GM12878 (cell line): Measurements from ENCODE around the gene IRF2. TPM values are rescaled to one million over a fixed set of nuclear protein-coding genes. Genes with fewer than 3 reads are reported as not detected.

Source experiments
- ATAC-seq: fragments of 200-7000 bp; cut with Tn5 transposase; 3 replicates; pipeline ENCODE4 v1.9.1; 2020; ENCODE audit warnings: mild to moderate bottlenecking, moderate library complexity
- BruUV-seq: library from RNA; stranded (reverse); fragments of 400-500 nt; replicated peaks from 2 replicates; lab custom pipeline; 2021; lab: Mats Ljungman, UMichigan
- CTCF ChIA-PET: fragments of 300-600 bp; sonication (Branson Sonifier 250); formaldehyde crosslinking; extraction: SDS; loops from one replicate; lab custom pipeline; 2021; ENCODE audit warnings: inconsistent platforms; lab: Yijun Ruan, JAX
- POLR2A ChIA-PET: fragments of 350-600 bp; formaldehyde crosslinking; extraction: SDS; loops from one replicate; lab custom pipeline; 2021; ENCODE audit warnings: inconsistent platforms; lab: Charles Lee
- RAD21 ChIA-PET: fragments of 300-600 bp; sonication (Branson Sonifier 250); formaldehyde crosslinking; loops from one replicate; lab custom pipeline; 2023; ENCODE audit warnings: antibody characterized with exemption; ENCODE audit not compliant: unreplicated experiment; lab: Charles Lee
- SMC1A ChIA-PET: fragments of 300-600 bp; sonication (Branson Sonifier 250); formaldehyde crosslinking; loops from one replicate; lab custom pipeline; 2023; ENCODE audit not compliant: unreplicated experiment, uncharacterized antibody; lab: Charles Lee
- DNase-seq: peaks from one replicate; pipeline ENCODE4 v3.0.0-alpha.2; 2011; ENCODE audit warnings: low read depth, low spot score
- FAIRE-seq: peaks from 3 replicates; lab custom pipeline; 2011; peaks lifted over from hg19 to GRCh38; lab: Jason Lieb, UNC
- H2AFZ ChIP-seq: 2 replicates; pipeline ENCODE4 v1.6.0; 2011; ENCODE audit warnings: low read depth, low read length, control low read depth; ENCODE audit not compliant: control insufficient read depth
- H3K27ac ChIP-seq: 2 replicates; pipeline ENCODE4 v1.5.1; 2011; ENCODE audit warnings: control low read depth; ENCODE audit not compliant: control insufficient read depth, insufficient read depth
- H3K27me3 ChIP-seq, 2 experiments: replicated peaks in 1 of 2; 2 replicates each; pipeline versions ENCODE4 v1.6.0 to v1.6.1; 2011; ENCODE audit warnings: low read length in 1 of 2; ENCODE audit not compliant: control insufficient read depth in 2 of 2, insufficient read depth in 2 of 2
- H3K36me3 ChIP-seq, 2 experiments: 2 replicates each; pipeline ENCODE4 v1.5.1; 2011; ENCODE audit warnings: low read length in 1 of 2; ENCODE audit not compliant: control insufficient read depth in 2 of 2, insufficient read depth in 2 of 2
- H3K4me1 ChIP-seq: 2 replicates; pipeline ENCODE4 v1.6.1; 2011; ENCODE audit warnings: mild to moderate bottlenecking, low read length, moderate library complexity, mixed read lengths; ENCODE audit not compliant: control insufficient read depth, insufficient read depth
- H3K4me2 ChIP-seq: 2 replicates; pipeline ENCODE4 v1.6.0; 2011; ENCODE audit warnings: control low read depth; ENCODE audit not compliant: control insufficient read depth, insufficient read depth
- H3K4me3 ChIP-seq: fragments of 200-600 bp; sonication (generic); 2 replicates; pipeline ENCODE4 v1.5.1; 2016
- H3K79me2 ChIP-seq: 2 replicates; pipeline ENCODE4 v1.6.0; 2011; ENCODE audit warnings: low read length; ENCODE audit not compliant: control insufficient read depth, insufficient read depth
- H3K9ac ChIP-seq: 2 replicates; pipeline ENCODE4 v1.8.0; 2011; ENCODE audit warnings: low read length, control low read depth, mixed read lengths; ENCODE audit not compliant: control insufficient read depth, insufficient read depth
- H3K9me3 ChIP-seq: replicated peaks from 3 replicates; pipeline ENCODE4 v1.5.1; 2011; ENCODE audit warnings: mild to moderate bottlenecking, low read length; ENCODE audit not compliant: control insufficient read depth, insufficient read depth
- H4K20me1 ChIP-seq: 2 replicates; pipeline ENCODE4 v1.6.0; 2011; ENCODE audit not compliant: control insufficient read depth, insufficient read depth
- BHLHE40 ChIP-seq, 2 experiments: fragments of 450-650 bp in 1 of 2; IDR thresholded peaks; 2 replicates each; pipeline ENCODE4 v1.6.1; 2011 to 2017; ENCODE audit warnings: low read depth in 2 of 2, borderline replicate concordance in 1 of 2, improper control_type of control experiment in 1 of 2, low read length in 1 of 2, mild to moderate bottlenecking in 1 of 2
- CBFB ChIP-seq: IDR thresholded peaks from 2 replicates; pipeline ENCODE4 v1.6.1; 2016; ENCODE audit warnings: antibody characterized with exemption, low read depth
- CREM ChIP-seq: IDR thresholded peaks from 2 replicates; pipeline ENCODE4 v1.6.1; 2014; ENCODE audit warnings: antibody characterized with exemption, low read depth
- GATAD2B ChIP-seq: fragments of 450-650 bp; conservative IDR thresholded peaks from 2 replicates; pipeline ENCODE4 v1.6.1; 2017; ENCODE audit warnings: low read depth, mild to moderate bottlenecking, moderate library complexity
- IKZF2 ChIP-seq, 2 experiments: fragments of 450-650 bp; IDR thresholded peaks; 2 replicates each; pipeline ENCODE4 v1.6.1; 2017; ENCODE audit warnings: mild to moderate bottlenecking in 2 of 2, moderate library complexity in 2 of 2
- IRF4 ChIP-seq: IDR thresholded peaks from 2 replicates; pipeline ENCODE4 v1.6.1; 2011; ENCODE audit warnings: low read depth, low read length
- NFIC ChIP-seq: IDR thresholded peaks from 2 replicates; pipeline ENCODE4 v1.6.1; 2012; ENCODE audit warnings: low read depth, mild to moderate bottlenecking, inconsistent platforms, low read length, moderate library complexity
- NR2F1 ChIP-seq: fragments of 450-650 bp; conservative IDR thresholded peaks from 2 replicates; pipeline ENCODE4 v1.6.1; 2017; ENCODE audit warnings: mild to moderate bottlenecking
- POLR2AphosphoS5 ChIP-seq: IDR thresholded peaks from 2 replicates; pipeline ENCODE4 v1.6.1; 2011; ENCODE audit warnings: mild to moderate bottlenecking, low read length, inconsistent platforms
- RAD21 ChIP-seq: IDR thresholded peaks from 2 replicates; pipeline ENCODE4 v1.6.1; 2011; ENCODE audit warnings: mild to moderate bottlenecking, low read depth, low read length, moderate library complexity; ENCODE audit not compliant: insufficient read depth
- RFX5 ChIP-seq: IDR thresholded peaks from 2 replicates; pipeline ENCODE4 v1.6.1; 2011; ENCODE audit warnings: low read depth, low read length, improper control_type of control experiment
- RUNX3 ChIP-seq: IDR thresholded peaks from 2 replicates; pipeline ENCODE4 v1.6.1; 2012; ENCODE audit warnings: low read length, inconsistent platforms
- TCF3 ChIP-seq: IDR thresholded peaks from 2 replicates; pipeline ENCODE4 v1.6.1; 2012; ENCODE audit warnings: low read depth, mild to moderate bottlenecking, low read length, borderline replicate concordance; ENCODE audit not compliant: insufficient read depth
- TCF7 ChIP-seq: IDR thresholded peaks from 2 replicates; pipeline ENCODE4 v1.6.1; 2014; ENCODE audit warnings: antibody characterized with exemption, borderline replicate concordance
- ZNF217 ChIP-seq: fragments of 450-650 bp; IDR thresholded peaks from 2 replicates; pipeline ENCODE4 v1.6.1; 2017; ENCODE audit warnings: antibody characterized with exemption, mild to moderate bottlenecking
- WGBS: methylation state at CpG from one replicate; pipeline ENCODE4 v1.1.6; 2016; ENCODE audit warnings: low lambda C conversion rate; ENCODE audit not compliant: insufficient replicate concordance, insufficient coverage; ENCODE audit errors: missing lambda C conversion rate; 5-methylcytosine and 5-hydroxymethylcytosine counted together
- in situ Hi-C: fragments of 300-500 bp; cut with MboI; formaldehyde crosslinking; loops from 9 replicates; pipeline ENCODE4 v1.14.3; 2018; ENCODE audit warnings: mixed read lengths
- intact Hi-C: fragments of 100-400 bp; cut with micrococcal nuclease; formaldehyde crosslinking; loops from one replicate; pipeline ENCODE4 v1.14.2; 2022; ENCODE audit not compliant: unreplicated experiment
- polyA plus RNA-seq, 11 experiments: library from polyadenylated mRNA; depleted of rRNA in 4 of 11; unstranded in 6 of 11; stranded (reverse) in 5 of 11; fragments of >200 nt; fragmentation: Nextera tagmentation in 4 of 11; fragmentation: Illumina TruSeq in 1 of 11; extraction: Ambion mirVana in 4 of 11; extraction: Trizol in 1 of 11; gene quantifications; 1 replicate in 1 of 11; 2 replicates in 10 of 11; pipeline versions ENCODE4 v1.2.1 to v1.2.3, GENCODE V29; 2011 to 2016; ENCODE audit warnings: inconsistent platforms in 2 of 11, missing spikeins in 2 of 11, low read depth in 1 of 11
- total RNA-seq, 4 experiments: library from RNA; depleted of rRNA in 3 of 4; stranded (reverse); fragments of >200 nt in 3 of 4; fragmentation: Illumina TruSeq in 1 of 4; extraction: Trizol in 1 of 4; gene quantifications; 2 replicates each; pipeline versions ENCODE4 v1.2.1 to v1.2.3, GENCODE V29; 2013 to 2021
- TF ChIP-seq, protein P1 (sequence below): fragments of 450-650 bp; IDR thresholded peaks from 2 replicates; pipeline ENCODE4 v1.6.1; 2017; ENCODE audit warnings: mild to moderate bottlenecking, moderate library complexity
- TF ChIP-seq, protein P2 (sequence below): fragments of 450-650 bp; IDR thresholded peaks from 2 replicates; pipeline ENCODE4 v1.6.1; 2017; ENCODE audit warnings: borderline replicate concordance
- TF ChIP-seq, protein P3 (sequence below): fragments of 450-650 bp; IDR thresholded peaks from 2 replicates; pipeline ENCODE4 v1.6.1; 2016; ENCODE audit warnings: mild to moderate bottlenecking

The IRF2 gene
- total and polyA plus RNA-seq, 10 of the 15 experiments (the other 5 are each of a cell fraction or from before 2014, with no cell fraction given), result 45.1 to 99.3 (median 58.9) TPM

DNA sequence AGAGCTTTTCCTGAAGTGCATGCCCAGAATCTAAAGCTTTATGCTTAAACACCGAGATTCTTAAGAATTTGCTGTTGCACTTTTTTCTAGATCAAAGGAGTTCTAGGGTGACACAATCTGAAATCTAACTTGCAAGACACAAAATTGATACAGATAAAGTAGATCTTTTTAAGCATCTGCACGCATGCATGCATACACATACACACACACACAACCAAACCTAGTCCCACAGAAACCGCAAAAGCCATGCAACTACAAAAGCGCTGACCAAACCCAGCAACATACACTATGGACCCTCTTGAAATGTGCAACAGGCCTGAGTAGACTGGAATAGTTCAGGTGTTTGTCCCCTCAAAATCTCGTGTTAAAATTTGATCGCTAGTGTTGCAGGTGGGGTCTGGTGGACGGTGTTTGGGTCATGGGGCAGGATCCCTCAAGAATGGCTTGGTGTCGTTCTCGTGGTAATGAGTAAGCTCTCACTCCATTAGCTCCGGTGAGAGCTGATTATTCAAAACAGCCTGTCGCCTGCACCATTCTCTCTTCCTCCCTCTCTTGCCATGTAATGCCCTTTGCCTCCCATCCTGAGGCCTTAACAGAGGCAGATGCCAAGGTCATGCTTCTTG lies 52.7 kb downstream of the IRF2 start:
- no peak overlapping the region for H2AFZ ChIP-seq
- H3K4me3 ChIP-seq, result peak overlapping the region; percentile 58
- RAD21 ChIA-PET, result interaction anchor here (0.6 to 3.5 kb wide), 24 partner anchors 23 to 156 kb away, joined by 3 to 51 read pairs (median 6); partner anchors contain the start of gene IRF2
- CTCF ChIA-PET, result interaction anchor here (0.6 to 2.8 kb wide), 10 partner anchors 8 to 158 kb away, joined by 3 to 11 read pairs (median 4); no protein-coding TSS in a partner anchor
- SMC1A ChIA-PET, result interaction anchor here (0.6 to 3.8 kb wide), 31 partner anchors 9 to 157 kb away, joined by 3 to 48 read pairs (median 5); no protein-coding TSS in a partner anchor
- H3K4me2 ChIP-seq, result peak overlapping the region; percentile 56
- peaks cover 64% of the 10 kb centered on the region for H3K4me1 ChIP-seq
- H4K20me1 ChIP-seq, result no peaks in the 10 kb centered on the region
- H3K27ac ChIP-seq, result peak overlapping the region; percentile 95
- peak; percentile 46 for DNase-seq
- in situ Hi-C loops (no loop called here), intact Hi-C loops (loop anchor here (1.0 to 5.0 kb wide), 6 partner anchors 53 to 311 kb away; partner anchors contain the start of genes CENPU and IRF2)
- peaks cover 51% of the 10 kb centered on the region for H3K79me2 ChIP-seq
- FAIRE-seq, result no peak
- POLR2A ChIA-PET, result interaction anchor here (0.5 to 2.7 kb wide), 12 partner anchors 10 to 157 kb away, joined by 3 to 31 read pairs (median 4); no protein-coding TSS in a partner anchor
- H3K36me3 ChIP-seq, result peaks cover 17 to 39% of the 10 kb centered on the region in 2 experiments
- 0% methylated on average over 11 of the region's 11 CpGs for WGBS
- H3K27me3 ChIP-seq, result no peaks in the 10 kb centered on the region
- H3K9ac ChIP-seq, result peak overlapping the region; percentile 67; the same call in 1 of the 2 replicates
- BruUV-seq, result no TSS peak
- peak; percentile 62 for ATAC-seq
- peaks cover 7% of the 10 kb centered on the region for H3K9me3 ChIP-seq
- TF ChIP-seq TCF3 (no peak), POLR2AphosphoS5 (no peak), NFIC (0 out of 2 replicates have a peak, but pooled peaks have one; percentile 23), GATAD2B (0 out of 2 replicates have a peak, but pooled peaks have one; percentile 54), BHLHE40 (IDR thresholded peaks at IDR 0.05; ENCODE audit: borderline replicate concordance in 1 of 2, low read depth in 2 of 2, low read length in 1 of 2) (peak in 1 of 2 experiments; percentile 21; a peak in 1 of 4 replicates), RAD21 (no peak), ZNF217 (no peak), CBFB (no peak), NR2F1 (peak; percentile 27; the same call in 1 of the 2 replicates), TCF7 (peak; percentile 28), RFX5 (no peak), CREM (no peak), IKZF2 (IDR thresholded peaks at IDR 0.05) (no peak), IRF4 (no peak), RUNX3 (peak; percentile 82)
- TF ChIP-seq, protein P1, sequence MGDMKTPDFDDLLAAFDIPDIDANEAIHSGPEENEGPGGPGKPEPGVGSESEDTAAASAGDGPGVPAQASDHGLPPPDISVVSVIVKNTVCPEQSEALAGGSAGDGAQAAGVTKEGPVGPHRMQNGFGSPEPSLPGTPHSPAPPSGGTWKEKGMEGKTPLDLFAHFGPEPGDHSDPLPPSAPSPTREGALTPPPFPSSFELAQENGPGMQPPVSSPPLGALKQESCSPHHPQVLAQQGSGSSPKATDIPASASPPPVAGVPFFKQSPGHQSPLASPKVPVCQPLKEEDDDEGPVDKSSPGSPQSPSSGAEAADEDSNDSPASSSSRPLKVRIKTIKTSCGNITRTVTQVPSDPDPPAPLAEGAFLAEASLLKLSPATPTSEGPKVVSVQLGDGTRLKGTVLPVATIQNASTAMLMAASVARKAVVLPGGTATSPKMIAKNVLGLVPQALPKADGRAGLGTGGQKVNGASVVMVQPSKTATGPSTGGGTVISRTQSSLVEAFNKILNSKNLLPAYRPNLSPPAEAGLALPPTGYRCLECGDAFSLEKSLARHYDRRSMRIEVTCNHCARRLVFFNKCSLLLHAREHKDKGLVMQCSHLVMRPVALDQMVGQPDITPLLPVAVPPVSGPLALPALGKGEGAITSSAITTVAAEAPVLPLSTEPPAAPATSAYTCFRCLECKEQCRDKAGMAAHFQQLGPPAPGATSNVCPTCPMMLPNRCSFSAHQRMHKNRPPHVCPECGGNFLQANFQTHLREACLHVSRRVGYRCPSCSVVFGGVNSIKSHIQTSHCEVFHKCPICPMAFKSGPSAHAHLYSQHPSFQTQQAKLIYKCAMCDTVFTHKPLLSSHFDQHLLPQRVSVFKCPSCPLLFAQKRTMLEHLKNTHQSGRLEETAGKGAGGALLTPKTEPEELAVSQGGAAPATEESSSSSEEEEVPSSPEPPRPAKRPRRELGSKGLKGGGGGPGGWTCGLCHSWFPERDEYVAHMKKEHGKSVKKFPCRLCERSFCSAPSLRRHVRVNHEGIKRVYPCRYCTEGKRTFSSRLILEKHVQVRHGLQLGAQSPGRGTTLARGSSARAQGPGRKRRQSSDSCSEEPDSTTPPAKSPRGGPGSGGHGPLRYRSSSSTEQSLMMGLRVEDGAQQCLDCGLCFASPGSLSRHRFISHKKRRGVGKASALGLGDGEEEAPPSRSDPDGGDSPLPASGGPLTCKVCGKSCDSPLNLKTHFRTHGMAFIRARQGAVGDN, result peak; percentile 63; the same call in 1 of the 2 replicates
- TF ChIP-seq, protein P2, sequence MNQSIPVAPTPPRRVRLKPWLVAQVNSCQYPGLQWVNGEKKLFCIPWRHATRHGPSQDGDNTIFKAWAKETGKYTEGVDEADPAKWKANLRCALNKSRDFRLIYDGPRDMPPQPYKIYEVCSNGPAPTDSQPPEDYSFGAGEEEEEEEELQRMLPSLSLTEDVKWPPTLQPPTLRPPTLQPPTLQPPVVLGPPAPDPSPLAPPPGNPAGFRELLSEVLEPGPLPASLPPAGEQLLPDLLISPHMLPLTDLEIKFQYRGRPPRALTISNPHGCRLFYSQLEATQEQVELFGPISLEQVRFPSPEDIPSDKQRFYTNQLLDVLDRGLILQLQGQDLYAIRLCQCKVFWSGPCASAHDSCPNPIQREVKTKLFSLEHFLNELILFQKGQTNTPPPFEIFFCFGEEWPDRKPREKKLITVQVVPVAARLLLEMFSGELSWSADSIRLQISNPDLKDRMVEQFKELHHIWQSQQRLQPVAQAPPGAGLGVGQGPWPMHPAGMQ, result 0 out of 2 replicates have a peak, but pooled peaks have one; percentile 52
- TF ChIP-seq, protein P3, sequence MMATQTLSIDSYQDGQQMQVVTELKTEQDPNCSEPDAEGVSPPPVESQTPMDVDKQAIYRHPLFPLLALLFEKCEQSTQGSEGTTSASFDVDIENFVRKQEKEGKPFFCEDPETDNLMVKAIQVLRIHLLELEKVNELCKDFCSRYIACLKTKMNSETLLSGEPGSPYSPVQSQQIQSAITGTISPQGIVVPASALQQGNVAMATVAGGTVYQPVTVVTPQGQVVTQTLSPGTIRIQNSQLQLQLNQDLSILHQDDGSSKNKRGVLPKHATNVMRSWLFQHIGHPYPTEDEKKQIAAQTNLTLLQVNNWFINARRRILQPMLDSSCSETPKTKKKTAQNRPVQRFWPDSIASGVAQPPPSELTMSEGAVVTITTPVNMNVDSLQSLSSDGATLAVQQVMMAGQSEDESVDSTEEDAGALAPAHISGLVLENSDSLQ, result no peak
